Liver (tissue), 9 donors: Measurements from ENCODE around the gene GRID1. TPM values are rescaled to one million over a fixed set of nuclear protein-coding genes. Genes with fewer than 3 reads are reported as not detected.

ENCODE experiments used
- DNase-seq: peaks from one replicate; pipeline ENCODE4 v3.0.0-alpha.2; 2017; ENCODE audit warnings: low spot score
- H3K27ac ChIP-seq, 2 donors: one replicate each; pipeline ENCODE4 v1.7.0; 2013; ENCODE audit warnings: inconsistent platforms in 2 of 2, low read length in 2 of 2, control low read depth in 1 of 2, low read depth in 1 of 2, mild to moderate bottlenecking in 1 of 2
- H3K27me3 ChIP-seq, 4 donors: one replicate each; pipeline versions ENCODE4 v1.6.1 to v1.7.0; 2013; ENCODE audit warnings: low read length in 3 of 4, inconsistent platforms in 1 of 4, mild to moderate bottlenecking in 1 of 4, moderate library complexity in 1 of 4; ENCODE audit not compliant: control insufficient read depth in 4 of 4, insufficient read depth in 4 of 4
- H3K36me3 ChIP-seq, 4 donors: one replicate each; pipeline versions ENCODE4 v1.6.1 to v1.7.0; 2013; ENCODE audit warnings: low read length in 3 of 4, mild to moderate bottlenecking in 3 of 4, low read depth in 1 of 4, moderate library complexity in 1 of 4; ENCODE audit not compliant: control insufficient read depth in 4 of 4, insufficient read depth in 3 of 4
- H3K4me1 ChIP-seq, 4 donors: one replicate each; pipeline versions ENCODE4 v1.6.1 to v1.7.0; 2013; ENCODE audit warnings: low read length in 3 of 4, mild to moderate bottlenecking in 3 of 4, moderate library complexity in 1 of 4; ENCODE audit not compliant: control insufficient read depth in 4 of 4, insufficient read depth in 4 of 4
- H3K4me3 ChIP-seq, 3 donors: one replicate each; pipeline versions ENCODE4 v1.6.1 to v1.7.0; 2013; ENCODE audit warnings: low read length in 3 of 3, control low read depth in 1 of 3, low read depth in 1 of 3, mild to moderate bottlenecking in 1 of 3
- H3K9ac ChIP-seq, 2 donors: one replicate each; pipeline ENCODE4 v1.7.0; 2013; ENCODE audit warnings: low read length in 2 of 2, mild to moderate bottlenecking in 2 of 2, moderate library complexity in 2 of 2, control low read depth in 1 of 2, low read depth in 1 of 2
- H3K9me3 ChIP-seq, 4 donors: one replicate each; pipeline versions ENCODE4 v1.6.1 to v1.7.0; 2013; ENCODE audit warnings: low read length in 3 of 4; ENCODE audit not compliant: control insufficient read depth in 4 of 4
- ATF3 ChIP-seq: IDR thresholded peaks from 2 replicates; pipeline ENCODE4 v1.6.1; 2016; ENCODE audit warnings: antibody characterized with exemption
- CTCF ChIP-seq: fragments of 150-350 bp; IDR thresholded peaks from 2 replicates; pipeline ENCODE4 v1.5.1; 2017; ENCODE audit warnings: improper control_type of control experiment, low read depth, low read length; ENCODE audit not compliant: missing input control
- EGR1 ChIP-seq, 2 donors: IDR thresholded peaks; 2 replicates each; pipeline ENCODE4 v1.6.1; 2016 to 2018; ENCODE audit warnings: antibody characterized with exemption in 2 of 2, low read depth in 2 of 2
- FOXA1 ChIP-seq: IDR thresholded peaks from 2 replicates; pipeline ENCODE4 v1.6.1; 2016; ENCODE audit warnings: antibody characterized with exemption
- FOXA2 ChIP-seq: IDR thresholded peaks from 2 replicates; pipeline ENCODE4 v1.6.1; 2016; ENCODE audit warnings: antibody characterized with exemption
- GABPA ChIP-seq, 2 donors: IDR thresholded peaks in 1 of 2; conservative IDR thresholded peaks in 1 of 2; 2 replicates each; pipeline ENCODE4 v1.6.1; 2016; ENCODE audit warnings: antibody characterized with exemption in 2 of 2, mild to moderate bottlenecking in 1 of 2, moderate library complexity in 1 of 2
- HNF4A ChIP-seq, 2 donors: conservative IDR thresholded peaks; 2 replicates each; pipeline ENCODE4 v1.6.1; 2016; ENCODE audit warnings: antibody characterized with exemption in 2 of 2, mild to moderate bottlenecking in 2 of 2
- HNF4G ChIP-seq: IDR thresholded peaks from 2 replicates; pipeline ENCODE4 v1.6.1; 2016; ENCODE audit warnings: antibody characterized with exemption
- JUND ChIP-seq, 2 donors: IDR thresholded peaks; 2 replicates each; pipeline ENCODE4 v1.6.1; 2016; ENCODE audit warnings: antibody characterized with exemption in 2 of 2
- MAX ChIP-seq: IDR thresholded peaks from 2 replicates; pipeline ENCODE4 v1.6.1; 2016; ENCODE audit warnings: antibody characterized with exemption
- NR2F2 ChIP-seq: IDR thresholded peaks from 2 replicates; pipeline ENCODE4 v1.6.1; 2016; ENCODE audit warnings: antibody characterized with exemption
- RAD21 ChIP-seq, 2 donors: IDR thresholded peaks; 2 replicates each; pipeline ENCODE4 v1.6.1; 2016; ENCODE audit warnings: antibody characterized with exemption in 2 of 2, mild to moderate bottlenecking in 2 of 2
- REST ChIP-seq: IDR thresholded peaks from 2 replicates; pipeline ENCODE4 v1.6.1; 2016; ENCODE audit warnings: antibody characterized with exemption, mild to moderate bottlenecking
- RXRA ChIP-seq, 2 donors: IDR thresholded peaks; 2 replicates each; pipeline ENCODE4 v1.6.1; 2017 to 2018; ENCODE audit warnings: antibody characterized with exemption in 2 of 2, mild to moderate bottlenecking in 1 of 2
- SP1 ChIP-seq: IDR thresholded peaks from 2 replicates; pipeline ENCODE4 v1.6.1; 2018; ENCODE audit warnings: antibody characterized with exemption, mild to moderate bottlenecking
- TAF1 ChIP-seq: conservative IDR thresholded peaks from 2 replicates; pipeline ENCODE4 v1.6.1; 2016; ENCODE audit warnings: antibody characterized with exemption, mild to moderate bottlenecking
- YY1 ChIP-seq: IDR thresholded peaks from 2 replicates; pipeline ENCODE4 v1.6.1; 2016; ENCODE audit warnings: antibody characterized with exemption, mild to moderate bottlenecking
- ZBTB33 ChIP-seq: IDR thresholded peaks from 2 replicates; pipeline ENCODE4 v1.6.1; 2016; ENCODE audit warnings: antibody characterized with exemption
- WGBS: extraction: QIAGEN DNeasy Blood & Tissue Kit; methylation state at CpG from one replicate; pipeline ENCODE4 v1.1.7; 2013; 5-methylcytosine and 5-hydroxymethylcytosine counted together
- polyA plus RNA-seq, 2 donors: library from polyadenylated mRNA; stranded (reverse) in 1 of 2; unstranded in 1 of 2; fragments of 200-250 nt in 1 of 2; fragments of >200 nt in 1 of 2; fragmentation: Nextera tagmentation in 1 of 2; extraction: Ambion mirVana in 1 of 2; gene quantifications; one replicate each; pipeline versions ENCODE4 v1.2.1 to v1.2.3, GENCODE V29; 2013 to 2015
- total RNA-seq, 2 donors: library from RNA; depleted of rRNA; stranded (reverse); fragments of >200 nt; gene quantifications; one replicate each; pipeline ENCODE4 v1.2.3, GENCODE V29; 2014
- donor health status: healthy.
- donor health status: healthy.
- donor health status: healthy.
- donor health status: healthy.
- donor health status: healthy.

Gene GRID1
- total and polyA plus RNA-seq, 4 donors = 0.09 to 0.17 (median 0.14) TPM; not detected in 1

- H3K36me3 ChIP-seq = no peaks in the 10 kb centered on the region
- no peak overlapping the region for H3K9ac ChIP-seq
- no peak overlapping the region for H3K4me3 ChIP-seq
- H3K4me1 ChIP-seq = no peaks in the 10 kb centered on the region
- DNase-seq = no peak
- TF ChIP-seq EGR1 (IDR thresholded peaks at IDR 0.05; ENCODE audit: low read depth in 2 of 2) (no peak), REST (no peak), SP1 (no peak), RAD21 (IDR thresholded peaks at IDR 0.05) (no peak), YY1 (no peak), MAX (no peak), FOXA1 (no peak), JUND (IDR thresholded peaks at IDR 0.05) (no peak), HNF4A (conservative IDR thresholded peaks at IDR 0.05) (no peak), TAF1 (no peak), ATF3 (no peak), CTCF (no peak), FOXA2 (no peak), RXRA (IDR thresholded peaks at IDR 0.05) (no peak), HNF4G (no peak), NR2F2 (no peak), GABPA (IDR thresholded peaks at IDR 0.05 in 1 of 2, conservative IDR thresholded peaks at IDR 0.05 in 1 of 2) (no peak), ZBTB33 (no peak)
- no peak overlapping the region for H3K27ac ChIP-seq
- H3K9me3 ChIP-seq = peaks cover 0 to 3% (median 0%) of the 10 kb centered on the region in 4 donors
- 59% methylated on average over 1 of the region's 1 CpG for WGBS
- no peaks in the 10 kb centered on the region for H3K27me3 ChIP-seq
Measured at GRCh38 chr10:85735997-85736396, 630.6 kb downstream of the GRID1 start.
